IMR-90 (cell line): Measurements from ENCODE around the gene OSBPL1A. TPM values are rescaled to one million over a fixed set of nuclear protein-coding genes. Genes with fewer than 3 reads are reported as not detected.

Source experiments
- ATAC-seq: fragments of 200-7000 bp; cut with Tn5 transposase; 2 replicates; pipeline ENCODE4 v1.9.1; 2020; ENCODE audit warnings: low read depth, mild to moderate bottlenecking, moderate library complexity
- BruUV-seq: library from RNA; stranded (reverse); fragments of 400-500 nt; replicated peaks from 2 replicates; lab custom pipeline; 2021; lab: Mats Ljungman, UMichigan
- CTCF ChIA-PET: fragments of 300-600 bp; formaldehyde crosslinking; extraction: SDS; loops from one replicate; lab custom pipeline; 2021; ENCODE audit warnings: antibody characterized with exemption; lab: Yijun Ruan, JAX
- POLR2A ChIA-PET: fragments of 300-600 bp; sonication (Branson Sonifier 250); formaldehyde crosslinking; loops from one replicate; lab custom pipeline; 2022; ENCODE audit warnings: antibody characterized with exemption; ENCODE audit not compliant: unreplicated experiment; lab: Charles Lee
- DNase-seq: peaks from one replicate; pipeline ENCODE4 v3.0.0; 2013
- H2AFZ ChIP-seq: replicated peaks from 2 replicates; pipeline ENCODE3; 2013; ENCODE audit warnings: low read length, mild to moderate bottlenecking; ENCODE audit not compliant: poor library complexity
- H2AK5ac ChIP-seq: 2 replicates; pipeline ENCODE4 v1.6.1; 2013; ENCODE audit warnings: low read depth, low read length, inconsistent platforms
- H2AK9ac ChIP-seq: replicated peaks from 2 replicates; pipeline ENCODE3; 2013; ENCODE audit warnings: mild to moderate bottlenecking, low read depth, low read length, moderate library complexity; ENCODE audit not compliant: poor library complexity
- H2BK120ac ChIP-seq: 2 replicates; pipeline ENCODE4 v1.6.1; 2013; ENCODE audit warnings: low read depth, low read length, inconsistent platforms
- H2BK15ac ChIP-seq: 3 replicates; pipeline ENCODE4 v1.6.1; 2013; ENCODE audit warnings: low read depth, low read length, inconsistent platforms
- H2BK20ac ChIP-seq: 2 replicates; pipeline ENCODE4 v1.6.1; 2013; ENCODE audit warnings: low read depth, mild to moderate bottlenecking, inconsistent platforms, low read length, moderate library complexity
- H2BK5ac ChIP-seq: 2 replicates; pipeline ENCODE4 v1.6.1; 2013; ENCODE audit warnings: mild to moderate bottlenecking, low read depth, low read length, inconsistent platforms; ENCODE audit not compliant: poor library complexity, severe bottlenecking
- H3K14ac ChIP-seq: replicated peaks from 2 replicates; pipeline ENCODE4 v1.6.1; 2013; ENCODE audit warnings: low read depth, low read length, inconsistent platforms
- H3K18ac ChIP-seq: 2 replicates; pipeline ENCODE4 v1.6.1; 2013; ENCODE audit warnings: low read depth, low read length, control low read depth
- H3K23ac ChIP-seq: 2 replicates; pipeline ENCODE4 v1.6.1; 2013; ENCODE audit warnings: low read depth, low read length, inconsistent platforms
- H3K27ac ChIP-seq: 2 replicates; pipeline ENCODE4 v1.5.1; 2013; ENCODE audit warnings: mild to moderate bottlenecking, control low read depth, low read length; ENCODE audit not compliant: insufficient read depth
- H3K27me3 ChIP-seq: 2 replicates; pipeline ENCODE4 v1.6.1; 2013; ENCODE audit warnings: low read length; ENCODE audit not compliant: control insufficient read depth, insufficient read depth
- H3K36me3 ChIP-seq: 2 replicates; pipeline ENCODE4 v1.6.1; 2013; ENCODE audit warnings: low read length, mixed read lengths; ENCODE audit not compliant: control insufficient read depth, insufficient read depth
- H3K4ac ChIP-seq: 2 replicates; pipeline ENCODE4 v1.6.1; 2013; ENCODE audit warnings: low read depth, low read length, inconsistent platforms
- H3K4me1 ChIP-seq: 2 replicates; pipeline ENCODE4 v1.6.1; 2013; ENCODE audit warnings: low read length, mixed read lengths; ENCODE audit not compliant: control insufficient read depth, insufficient read depth
- H3K4me2 ChIP-seq: 2 replicates; pipeline ENCODE4 v1.6.1; 2013; ENCODE audit warnings: low read depth, mild to moderate bottlenecking, control low read depth, low read length, moderate library complexity
- H3K4me3 ChIP-seq: 2 replicates; pipeline ENCODE4 v1.5.1; 2013; ENCODE audit warnings: low read depth, mild to moderate bottlenecking, control low read depth, low read length, moderate library complexity; ENCODE audit not compliant: insufficient read depth
- H3K56ac ChIP-seq: 2 replicates; pipeline ENCODE4 v1.6.1; 2013; ENCODE audit warnings: low read length, inconsistent platforms; ENCODE audit not compliant: insufficient read depth; ENCODE audit errors: extremely low read depth
- H3K79me1 ChIP-seq, 2 experiments: 2 replicates each; pipeline ENCODE4 v1.6.1; 2013; ENCODE audit warnings: low read length in 2 of 2, inconsistent platforms in 1 of 2, low read depth in 1 of 2
- H3K9ac ChIP-seq: 2 replicates; pipeline ENCODE4 v1.6.1; 2013; ENCODE audit warnings: low read depth, low read length, control low read depth
- H3K9me1 ChIP-seq: 2 replicates; pipeline ENCODE4 v1.6.1; 2013; ENCODE audit warnings: low read length, inconsistent platforms; ENCODE audit not compliant: insufficient read depth
- H3K9me3 ChIP-seq: 2 replicates; pipeline ENCODE4 v1.6.1; 2013; ENCODE audit warnings: low read length; ENCODE audit not compliant: control insufficient read depth, insufficient read depth
- H4K20me1 ChIP-seq: 2 replicates; pipeline ENCODE4 v1.6.1; 2013; ENCODE audit warnings: low read length, inconsistent platforms; ENCODE audit not compliant: insufficient read depth
- H4K5ac ChIP-seq: 2 replicates; pipeline ENCODE4 v1.6.1; 2013; ENCODE audit warnings: mild to moderate bottlenecking, low read depth, low read length, control low read depth
- H4K8ac ChIP-seq, 2 experiments: 2 replicates each; pipeline ENCODE4 v1.6.1; 2013; ENCODE audit warnings: low read depth in 2 of 2, low read length in 2 of 2, control low read depth in 1 of 2, inconsistent platforms in 1 of 2
- H4K91ac ChIP-seq: 2 replicates; pipeline ENCODE4 v1.6.1; 2013; ENCODE audit warnings: low read depth, low read length, inconsistent platforms; ENCODE audit not compliant: insufficient read depth
- BHLHE40 ChIP-seq: fragments of 150-350 bp; IDR thresholded peaks from 2 replicates; pipeline ENCODE4 v1.6.1; 2016; ENCODE audit warnings: mild to moderate bottlenecking, low read depth, low read length
- CEBPB ChIP-seq: IDR thresholded peaks from 2 replicates; pipeline ENCODE4 v1.6.1; 2012; ENCODE audit warnings: low read depth, low read length, improper control_type of control experiment
- CTCF ChIP-seq: conservative IDR thresholded peaks from 2 replicates; pipeline ENCODE4 v1.5.1; 2012; ENCODE audit warnings: mild to moderate bottlenecking, low read depth, low read length, improper control_type of control experiment
- FOS ChIP-seq: fragments of 150-350 bp; IDR thresholded peaks from 2 replicates; pipeline ENCODE4 v1.6.1; 2016; ENCODE audit warnings: low read depth, low read length
- MXI1 ChIP-seq: IDR thresholded peaks from 2 replicates; pipeline ENCODE4 v1.6.1; 2012; ENCODE audit warnings: low read depth, mild to moderate bottlenecking, low read length, moderate library complexity, borderline replicate concordance
- NFE2L2 ChIP-seq: fragments of 150-350 bp; IDR thresholded peaks from 2 replicates; pipeline ENCODE4 v1.6.1; 2016; ENCODE audit warnings: low read depth, mild to moderate bottlenecking, low read length
- POLR2A ChIP-seq: IDR thresholded peaks from 2 replicates; pipeline ENCODE4 v1.6.1; 2012; ENCODE audit warnings: mild to moderate bottlenecking, low read depth, low read length
- RAD21 ChIP-seq: IDR thresholded peaks from 2 replicates; pipeline ENCODE4 v1.6.1; 2012; ENCODE audit warnings: low read length, improper control_type of control experiment
- RCOR1 ChIP-seq: IDR thresholded peaks from 2 replicates; pipeline ENCODE4 v1.6.1; 2012; ENCODE audit warnings: mild to moderate bottlenecking, low read length, improper control_type of control experiment; ENCODE audit not compliant: insufficient replicate concordance
- RFX5 ChIP-seq: IDR thresholded peaks from 2 replicates; pipeline ENCODE4 v1.8.0; 2012; ENCODE audit warnings: low read depth, mild to moderate bottlenecking, low read length, moderate library complexity
- SMC3 ChIP-seq: fragments of 150-350 bp; IDR thresholded peaks from 2 replicates; pipeline ENCODE4 v1.6.1; 2016; ENCODE audit warnings: low read depth, mild to moderate bottlenecking, antibody characterized with exemption, low read length, moderate library complexity
- WGBS, 2 experiments: methylation state at CpG; one replicate each; pipeline versions ENCODE4 v1.1.5 to v1.1.7; 2013; ENCODE audit warnings: missing lambda C conversion rate in 2 of 2; ENCODE audit not compliant: insufficient read length in 1 of 2; ENCODE audit errors: extremely low coverage in 2 of 2; 5-methylcytosine and 5-hydroxymethylcytosine counted together
- dilution Hi-C: fragments of 300-500 bp; cut with HindIII; formaldehyde crosslinking; loops from one replicate; pipeline ENCODE4 v1.14.3; 2018; ENCODE audit warnings: low sequenced_read_pairs; ENCODE audit not compliant: unreplicated experiment
- in situ Hi-C: fragments of 300-500 bp; cut with MboI; formaldehyde crosslinking; loops from 3 replicates; pipeline ENCODE4 v1.14.3; 2019; ENCODE audit warnings: low sequenced_read_pairs, inconsistent platforms, mixed read lengths
- intact Hi-C: fragments of 100-400 bp; cut with micrococcal nuclease; formaldehyde crosslinking; loops from 2 replicates; pipeline ENCODE4 v1.10.0; 2022
- polyA plus RNA-seq, 3 experiments: library from polyadenylated mRNA; depleted of rRNA; stranded (reverse); fragments of >200 nt; gene quantifications; 2 replicates each; pipeline ENCODE4 v1.2.3, GENCODE V29; 2012; ENCODE audit warnings: low replicate concordance in 1 of 3
- total RNA-seq: library from RNA; depleted of rRNA; stranded (reverse); fragments of >200 nt; gene quantifications from 2 replicates; pipeline ENCODE4 v1.2.3, GENCODE V29; 2012
- TF ChIP-seq, protein P1 (sequence below): fragments of 150-350 bp; IDR thresholded peaks from 2 replicates; pipeline ENCODE4 v1.6.1; 2017; ENCODE audit warnings: mild to moderate bottlenecking, antibody characterized with exemption, low read length, low read depth

The OSBPL1A gene
- total and polyA plus RNA-seq, 2 of the 4 experiments (the other 2 are of a cell fraction) = 29.4 to 70.4 TPM

DNA sequence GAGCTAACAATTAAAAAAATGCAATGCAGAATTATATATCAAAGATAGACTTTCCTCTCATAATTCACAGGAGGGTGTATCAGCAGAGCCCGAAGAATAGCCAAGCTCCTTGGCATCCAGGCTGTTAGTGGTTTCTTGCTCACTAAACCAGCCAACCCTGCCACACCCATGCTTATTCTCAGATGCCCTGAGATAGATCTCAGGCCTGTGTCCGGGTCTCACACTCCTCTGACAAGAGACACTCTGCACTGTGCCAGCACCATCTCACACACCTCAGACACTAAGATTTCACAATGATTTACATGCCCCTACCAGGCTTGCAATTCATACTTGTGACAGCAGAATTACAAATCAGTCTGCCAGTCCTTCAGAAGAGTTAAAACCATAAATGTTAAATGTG, 64.5 kb downstream of the OSBPL1A start:
- no peak for ATAC-seq
- 100% methylated on average over 1 of the region's 2 CpGs; no CpG with 5 or more reads in 1 of the 2 experiments for WGBS, 2 experiments
- H3K9me1 ChIP-seq = no peaks in the 10 kb centered on the region

More for the DNA sequence above, 64.5 kb downstream of the OSBPL1A start:
- Histone ChIP-seq H3K56ac (no peak overlapping the region), H3K79me1 (no peaks in the 10 kb centered on the region), H2AFZ (no peak overlapping the region), H3K23ac (no peak overlapping the region), H3K4ac (no peak overlapping the region), H3K9ac (no peak overlapping the region), H2BK15ac (no peak overlapping the region), H3K4me2 (no peak overlapping the region), H3K9me3 (no peaks in the 10 kb centered on the region), H3K36me3 (no peaks in the 10 kb centered on the region), H3K18ac (no peak overlapping the region), H4K20me1 (no peaks in the 10 kb centered on the region), H3K4me3 (no peak overlapping the region), H4K91ac (no peak overlapping the region), H3K4me1 (no peaks in the 10 kb centered on the region), H3K27me3 (no peaks in the 10 kb centered on the region), H2AK5ac (no peak overlapping the region), H4K8ac (no peak overlapping the region), H2BK20ac (no peak overlapping the region), H3K14ac (no peak overlapping the region), H2AK9ac (no peak overlapping the region), H3K27ac (no peak overlapping the region), H2BK5ac (no peak overlapping the region), H2BK120ac (no peak overlapping the region), H4K5ac (no peak overlapping the region)
- ChIA-PET POLR2A (no interaction called here), CTCF (interaction anchor here (0.5 to 1.4 kb wide), 2 partner anchors 27 to 156 kb away, joined by 3 to 5 read pairs; no protein-coding TSS in a partner anchor)
- in situ Hi-C loops (no loop called here), dilution Hi-C loops (no loop called here), intact Hi-C loops (no loop called here)
- DNase-seq = no peak
- TF ChIP-seq RCOR1 (no peak), NFE2L2 (no peak), POLR2A (no peak), BHLHE40 (no peak), RAD21 (no peak), MXI1 (no peak), FOS (no peak), SMC3 (no peak), RFX5 (no peak), CEBPB (no peak), CTCF (no peak)
- TF ChIP-seq, protein P1, sequence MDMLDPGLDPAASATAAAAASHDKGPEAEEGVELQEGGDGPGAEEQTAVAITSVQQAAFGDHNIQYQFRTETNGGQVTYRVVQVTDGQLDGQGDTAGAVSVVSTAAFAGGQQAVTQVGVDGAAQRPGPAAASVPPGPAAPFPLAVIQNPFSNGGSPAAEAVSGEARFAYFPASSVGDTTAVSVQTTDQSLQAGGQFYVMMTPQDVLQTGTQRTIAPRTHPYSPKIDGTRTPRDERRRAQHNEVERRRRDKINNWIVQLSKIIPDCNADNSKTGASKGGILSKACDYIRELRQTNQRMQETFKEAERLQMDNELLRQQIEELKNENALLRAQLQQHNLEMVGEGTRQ = no peak
- BruUV-seq = no TSS peak
